HL-60 (cell line): ENCODE data around the gene RGS6.

Source experiments
- DNase-seq, 2 experiments: peaks; one replicate each; pipeline ENCODE4 v3.0.0-alpha.2; 2010 to 2020; ENCODE audit warnings: low read depth in 1 of 2, low spot score in 1 of 2
- H3K27ac ChIP-seq: fragments of 250-450 bp; sonication (Bioruptor Pico); replicated peaks from 2 replicates; pipeline ENCODE4 v1.5.1; 2020; ENCODE audit warnings: mild to moderate bottlenecking, moderate library complexity
- H3K27me3 ChIP-seq: fragments of 250-450 bp; sonication (Bioruptor Pico); 2 replicates; pipeline ENCODE4 v1.5.1; 2021; ENCODE audit warnings: mild to moderate bottlenecking, moderate library complexity; ENCODE audit not compliant: insufficient read depth, poor library complexity, severe bottlenecking
- H3K4me3 ChIP-seq: replicated peaks from 2 replicates; pipeline ENCODE4 v1.5.1; 2011; ENCODE audit warnings: mild to moderate bottlenecking, control low read depth, low read length; ENCODE audit not compliant: insufficient read depth
- CTCF ChIP-seq: IDR thresholded peaks from one replicate; pipeline ENCODE4 v1.5.1; 2011; ENCODE audit warnings: low read length, control low read depth, inconsistent platforms; ENCODE audit not compliant: insufficient read depth
- GABPA ChIP-seq: IDR thresholded peaks from 2 replicates; pipeline ENCODE4 v1.6.1; 2012; ENCODE audit warnings: low read depth
- POLR2AphosphoS5 ChIP-seq: IDR thresholded peaks from 2 replicates; pipeline ENCODE4 v1.6.1; 2012; ENCODE audit warnings: low read depth
- REST ChIP-seq: IDR thresholded peaks from 2 replicates; pipeline ENCODE4 v1.6.1; 2012; ENCODE audit warnings: low read depth; ENCODE audit not compliant: insufficient replicate concordance
- SPI1 ChIP-seq: IDR thresholded peaks from 2 replicates; pipeline ENCODE4 v1.6.1; 2012; ENCODE audit warnings: low read depth, mild to moderate bottlenecking, borderline replicate concordance

The RGS6 gene

GRCh38 chr14:72549026-72549425, 616.8 kb downstream of the RGS6 start:
- H3K27me3 ChIP-seq, result no peaks in the 10 kb centered on the region
- no peak for TF ChIP-seq CTCF
- TF ChIP-seq SPI1, result no peak
- TF ChIP-seq REST, result no peak
- no peak for TF ChIP-seq GABPA
- TF ChIP-seq POLR2AphosphoS5, result no peak

GRCh38 chr14:72549854-72550253, 617.6 kb downstream of the RGS6 start:
- Histone ChIP-seq H3K27ac (no peak overlapping the region), H3K27me3 (no peaks in the 10 kb centered on the region)
- TF ChIP-seq REST (no peak), POLR2AphosphoS5 (no peak), SPI1 (no peak), GABPA (no peak), CTCF (no peak)

More at GRCh38 chr14:72549026-72549425, 616.8 kb downstream of the RGS6 start:
- no peak for DNase-seq
- Histone ChIP-seq H3K4me3 (no peak overlapping the region), H3K27ac (no peak overlapping the region)

GRCh38 chr14:72550513-72550912, 618.3 kb downstream of the RGS6 start:
- no peaks in the 10 kb centered on the region for H3K27me3 ChIP-seq
- DNase-seq, result no peak
- TF ChIP-seq GABPA (no peak), REST (no peak), CTCF (no peak), SPI1 (no peak), POLR2AphosphoS5 (no peak)
- H3K27ac ChIP-seq, result no peak overlapping the region
- no peak overlapping the region for H3K4me3 ChIP-seq

More at GRCh38 chr14:72549854-72550253, 617.6 kb downstream of the RGS6 start:
- no peak overlapping the region for H3K4me3 ChIP-seq
- no peak for DNase-seq
